GM18507 (cell line): ENCODE results near the gene WBP1L.
"Not testable (repeated sequence)": the region's sequence is repeated elsewhere in the genome, so short reads cannot be mapped to it uniquely, and the experiment has no call there.

Experiments
- DNase-seq: peaks from one replicate; pipeline ENCODE4 v3.0.0; 2011; ENCODE audit warnings: low read depth; ENCODE audit not compliant: insufficient read length; ENCODE audit errors: extremely low spot score
- FAIRE-seq: peaks from 2 replicates; lab custom pipeline; 2011; peaks lifted over from hg19 to GRCh38; lab: Jason Lieb, UNC

Gene WBP1L

DNA sequence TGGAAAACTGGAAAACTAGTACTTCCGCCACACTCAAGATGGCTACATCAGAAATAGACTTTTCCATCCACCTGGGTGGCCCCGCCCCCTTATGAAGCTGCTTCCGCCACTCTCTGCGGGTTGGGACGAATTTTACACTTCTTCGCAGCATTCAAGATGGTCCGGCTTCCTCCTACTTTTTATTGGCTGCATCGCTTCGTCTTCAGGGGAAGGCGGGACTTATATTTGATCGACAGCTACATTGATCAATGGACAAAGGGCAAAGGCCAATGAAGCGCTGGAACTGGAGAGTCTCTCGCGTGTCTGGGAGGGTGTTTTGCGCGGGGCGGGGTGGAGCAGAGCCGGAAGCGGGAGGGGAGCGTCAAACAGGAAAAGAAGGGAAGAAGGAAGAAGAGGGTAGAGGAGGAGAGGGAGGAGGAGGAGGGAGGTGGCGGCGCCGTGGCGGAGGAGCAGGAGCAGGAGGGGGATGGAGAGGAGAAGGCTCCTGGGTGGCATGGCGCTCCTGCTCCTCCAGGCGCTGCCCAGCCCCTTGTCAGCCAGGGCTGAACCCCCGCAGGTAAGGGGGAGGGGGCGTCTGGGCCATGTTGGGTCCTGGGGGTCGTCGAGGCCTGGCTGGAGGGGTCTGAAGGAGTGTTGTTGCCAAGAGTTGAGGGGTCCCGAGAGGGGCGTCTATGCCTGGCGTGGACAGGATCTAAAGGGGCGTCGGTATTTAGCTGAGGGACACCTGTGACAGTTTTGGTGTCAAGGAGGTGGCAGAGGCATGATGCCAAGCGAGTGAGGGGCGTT lies at the start of gene WBP1L:
Gene WBP1L (plus strand): TSS at position 361 of the 786 bp plus-strand sequence. CDS start 106 bp downstream, at position 467.
- FAIRE-seq (peak; percentile 99), DNase-seq (peak; percentile 89)

DNA sequence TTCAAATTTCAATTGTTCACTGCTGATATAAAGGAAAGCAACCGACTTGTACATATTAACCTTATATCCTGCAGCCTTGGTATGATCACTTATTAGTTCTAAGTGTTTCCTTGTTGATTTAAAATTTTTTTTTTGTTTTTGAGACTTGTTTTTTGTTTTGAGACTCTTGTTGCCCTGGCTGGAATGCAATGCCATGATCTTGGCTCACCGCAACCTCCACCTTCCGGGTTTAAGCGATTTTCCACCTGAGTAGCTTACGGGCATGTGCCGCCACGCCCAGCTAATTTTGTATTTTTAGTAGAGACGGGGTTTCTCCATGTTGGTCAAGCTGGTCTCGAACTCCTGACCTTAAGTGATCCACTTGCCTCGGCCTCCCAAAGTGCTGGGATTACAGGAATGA lies 48.3 kb upstream of the WBP1L start:
- FAIRE-seq: not testable (repeated sequence)

DNA sequence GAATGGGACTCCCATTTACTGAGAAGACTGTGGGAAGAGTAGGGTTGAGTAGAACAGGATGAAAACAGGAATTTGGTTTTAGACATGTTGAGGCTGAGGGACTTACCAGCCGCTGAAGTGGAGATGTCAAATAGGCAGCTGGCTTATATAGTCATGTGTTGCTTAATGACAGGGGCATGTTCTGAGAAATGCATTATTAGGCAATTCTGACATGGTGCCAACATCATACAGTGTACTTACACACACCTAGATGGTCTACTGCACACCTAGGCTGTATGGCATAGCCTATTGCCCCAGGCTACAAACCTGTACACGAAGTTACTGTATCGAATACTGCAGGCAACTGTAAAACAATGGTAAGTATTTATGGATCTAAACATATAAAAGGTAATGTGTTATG lies 47.0 kb upstream of the WBP1L start:
- DNase-seq (no peak), FAIRE-seq (peak; percentile 41)

More for the DNA sequence above, 48.3 kb upstream of the WBP1L start:
- not testable (repeated sequence) for DNase-seq

DNA sequence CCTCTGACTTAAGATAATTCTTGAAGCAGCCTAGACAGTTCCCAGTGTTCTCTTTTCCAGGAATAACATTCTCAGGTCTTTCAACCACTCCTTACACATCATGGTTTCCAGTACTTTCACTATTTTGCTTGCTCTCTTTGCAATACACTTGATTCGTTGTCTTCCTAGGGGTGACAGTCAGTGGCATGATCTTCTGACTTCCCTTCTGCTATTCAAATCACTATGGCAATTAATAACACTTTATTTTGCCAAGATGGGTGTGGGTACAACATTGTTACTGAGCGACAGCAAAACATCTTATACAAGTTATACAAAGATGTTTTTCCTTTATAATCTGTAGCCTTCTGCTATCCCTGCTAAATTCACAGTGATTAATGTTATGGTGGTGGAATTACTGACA lies 44.9 kb upstream of the WBP1L start:
- FAIRE-seq: no peak
- no peak for DNase-seq

DNA sequence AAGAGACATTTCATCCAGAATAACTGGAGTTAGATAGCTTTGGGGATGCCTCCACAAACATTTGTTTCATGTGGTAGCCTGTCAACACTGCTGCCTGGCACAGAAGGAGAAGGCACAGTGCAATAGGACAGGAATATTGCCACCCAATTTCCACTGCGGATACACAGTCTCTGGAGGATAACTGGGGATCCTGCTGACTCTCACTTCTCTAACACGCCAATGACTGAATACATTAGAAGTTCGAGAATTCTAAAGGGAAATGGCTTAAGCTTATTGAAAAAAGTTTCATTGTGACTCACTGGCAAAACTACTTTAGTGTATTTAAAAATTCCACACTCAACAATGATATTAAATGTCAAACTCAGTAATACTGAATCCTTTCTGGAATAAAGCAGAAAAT lies 42.5 kb upstream of the WBP1L start:
- DNase-seq (no peak), FAIRE-seq (peak; percentile 62)

DNA sequence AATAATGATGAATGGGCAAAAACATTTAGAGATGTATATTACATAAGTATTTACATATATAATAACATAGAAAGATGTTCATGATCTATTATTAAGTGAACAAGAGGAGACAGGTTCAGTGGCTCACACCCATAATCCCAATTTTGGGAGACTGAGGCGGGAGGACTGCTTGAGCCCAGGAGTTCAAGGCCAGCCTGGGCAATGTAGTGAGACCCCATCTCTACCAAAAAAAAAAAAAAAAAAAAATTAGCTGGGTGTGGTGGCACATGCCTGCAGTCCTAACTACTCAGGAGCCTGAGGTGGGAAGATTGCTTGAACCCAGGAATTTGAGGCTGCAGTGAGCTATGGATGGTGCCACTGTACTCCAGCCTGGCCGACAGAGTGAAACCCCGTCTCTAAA lies 42.0 kb upstream of the WBP1L start:
- DNase-seq: no peak
- no peak for FAIRE-seq

DNA sequence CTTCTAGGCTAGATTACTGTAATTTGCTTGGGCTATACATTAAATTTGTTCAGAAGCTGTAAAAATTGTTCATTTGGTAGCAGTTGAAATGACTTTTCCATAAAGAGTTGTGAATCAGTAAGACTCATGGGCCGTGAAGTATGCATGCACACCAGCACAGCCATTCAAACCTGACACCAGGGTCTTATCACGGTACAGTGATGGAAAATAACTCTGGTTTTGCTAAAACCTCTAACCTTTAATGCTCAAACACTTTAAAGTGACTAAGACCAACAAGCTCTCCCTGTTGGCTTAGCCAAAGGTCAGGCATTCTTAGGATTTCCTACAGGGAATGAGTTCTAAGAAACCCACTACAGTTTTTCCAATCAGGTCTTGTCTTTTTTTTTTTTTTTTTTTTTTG lies 41.0 kb upstream of the WBP1L start:
- FAIRE-seq (no peak), DNase-seq (no peak)

DNA sequence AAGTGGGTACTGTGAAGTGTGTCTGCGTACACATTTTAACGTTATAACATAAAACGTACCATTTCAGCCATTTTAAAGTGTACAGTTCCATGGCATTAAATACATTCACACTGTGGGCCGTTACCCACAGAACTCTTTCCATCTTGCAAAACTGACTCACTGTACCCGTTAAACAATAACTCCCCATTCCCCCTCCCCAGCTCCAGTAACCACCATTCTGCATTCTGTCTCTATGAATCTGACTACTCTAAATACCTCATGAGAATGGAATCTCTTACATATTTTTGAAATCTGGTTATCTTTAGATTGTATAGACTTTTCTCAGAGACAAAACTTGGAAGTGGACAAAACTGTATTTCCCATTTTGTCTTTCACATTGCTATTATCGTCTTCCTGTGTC lies 38.8 kb upstream of the WBP1L start:
- FAIRE-seq (no peak), DNase-seq (no peak)

DNA sequence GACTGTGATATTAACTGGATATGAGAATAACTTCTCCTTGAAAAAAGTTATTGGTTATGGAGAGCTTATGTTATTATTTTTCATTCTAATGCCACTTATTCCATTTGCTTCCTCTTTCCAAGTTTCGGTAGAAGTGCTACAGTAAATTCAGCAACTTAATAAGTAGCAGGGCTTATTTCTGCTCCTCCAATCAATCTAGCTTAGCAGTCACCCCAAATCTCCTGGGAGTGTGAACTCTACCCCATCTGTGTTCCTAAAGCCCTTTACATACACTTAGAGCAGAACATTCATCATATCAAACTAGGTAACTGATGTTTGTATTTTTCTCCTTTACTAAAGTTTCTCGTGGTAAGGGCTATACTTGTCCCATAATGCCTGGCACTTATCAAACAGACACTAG lies 38.2 kb upstream of the WBP1L start:
- DNase-seq: no peak
- no peak for FAIRE-seq

DNA sequence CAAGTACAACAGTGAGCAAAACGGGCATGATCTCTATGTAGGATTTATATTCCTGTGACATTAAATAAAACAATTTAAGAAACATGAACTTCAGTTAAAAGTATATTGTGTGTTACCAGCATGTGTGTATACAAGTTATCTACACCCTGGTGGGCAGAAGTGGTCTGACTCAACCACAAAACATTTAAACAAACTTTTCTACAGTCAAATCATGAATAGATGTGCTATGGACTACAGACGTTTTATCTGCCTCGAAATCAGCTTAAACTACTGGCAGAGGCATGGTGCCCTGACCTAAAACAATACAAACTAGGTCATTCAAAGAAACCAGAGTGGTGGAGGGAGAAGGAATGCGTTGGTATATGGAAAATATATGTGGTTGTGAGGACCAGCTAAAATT lies 33.1 kb upstream of the WBP1L start:
- FAIRE-seq (peak; percentile 29), DNase-seq (no peak)

DNA sequence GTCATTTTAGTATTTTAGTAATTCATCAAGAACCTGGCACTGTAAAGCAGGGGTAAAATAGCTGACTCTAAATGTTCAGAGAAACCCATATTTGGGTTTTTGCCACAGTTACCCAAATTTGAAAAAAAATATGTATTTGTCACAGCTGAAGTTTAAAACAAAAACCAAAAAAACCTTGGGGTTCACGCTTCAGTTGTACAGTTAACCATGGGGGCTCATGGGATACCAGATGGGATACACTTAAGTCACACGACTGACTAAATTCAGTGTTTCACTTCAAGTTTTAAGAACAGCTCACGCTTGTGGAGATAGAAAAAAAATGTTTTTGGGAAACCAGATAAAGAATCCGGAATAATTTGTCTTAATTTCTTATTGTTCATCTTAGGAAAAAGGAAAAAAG lies 31.7 kb upstream of the WBP1L start:
- FAIRE-seq: peak; percentile 78
- no peak for DNase-seq

DNA sequence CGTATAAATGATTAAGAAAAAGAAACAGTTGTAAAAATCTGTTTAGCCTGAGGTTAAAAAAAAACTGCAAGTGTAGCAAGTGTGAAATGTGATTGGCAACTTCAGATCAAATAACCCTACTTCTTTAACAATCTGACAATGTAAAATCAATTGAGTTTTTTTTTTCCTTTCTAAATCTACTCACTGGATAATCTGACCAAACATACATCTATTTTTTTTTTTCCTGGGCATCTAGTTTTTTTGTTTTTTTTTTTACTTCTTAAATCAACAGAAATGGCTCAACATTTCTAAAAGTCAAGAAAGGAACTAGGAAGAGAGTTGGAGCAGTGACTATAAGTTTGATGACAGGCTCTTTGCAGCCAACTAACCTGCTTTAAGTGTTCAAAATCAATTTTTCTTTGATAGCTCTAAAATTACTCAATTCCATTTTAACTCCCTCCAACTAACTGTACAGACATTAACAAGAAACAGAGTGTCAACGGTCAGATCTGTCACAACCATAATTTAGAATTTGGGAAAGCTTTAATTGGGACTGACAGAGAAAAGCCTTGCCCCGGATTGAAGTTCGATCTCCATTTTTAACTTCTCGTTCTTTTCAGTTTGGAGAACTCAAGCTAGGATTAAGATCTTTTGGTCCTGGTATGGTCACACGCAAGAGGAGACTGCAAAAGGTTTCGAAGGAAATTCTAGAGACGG lies 30.8 kb upstream of the WBP1L start:
- DNase-seq (no peak), FAIRE-seq (no peak)

DNA sequence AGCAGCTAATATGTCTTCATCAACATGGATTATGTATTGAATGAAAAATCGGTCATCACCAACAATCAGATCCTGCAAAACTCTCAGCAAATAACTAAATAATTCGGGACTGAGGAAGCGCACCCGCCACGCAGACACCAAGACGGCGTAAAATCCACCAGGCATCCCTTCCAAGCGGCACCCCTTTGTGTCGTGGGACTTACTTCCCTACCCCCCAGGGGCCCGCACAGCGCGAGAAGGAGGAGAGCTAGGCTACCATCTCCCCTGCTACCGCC lies 30.3 kb upstream of the WBP1L start:
- no peak for FAIRE-seq
- no peak for DNase-seq

DNA sequence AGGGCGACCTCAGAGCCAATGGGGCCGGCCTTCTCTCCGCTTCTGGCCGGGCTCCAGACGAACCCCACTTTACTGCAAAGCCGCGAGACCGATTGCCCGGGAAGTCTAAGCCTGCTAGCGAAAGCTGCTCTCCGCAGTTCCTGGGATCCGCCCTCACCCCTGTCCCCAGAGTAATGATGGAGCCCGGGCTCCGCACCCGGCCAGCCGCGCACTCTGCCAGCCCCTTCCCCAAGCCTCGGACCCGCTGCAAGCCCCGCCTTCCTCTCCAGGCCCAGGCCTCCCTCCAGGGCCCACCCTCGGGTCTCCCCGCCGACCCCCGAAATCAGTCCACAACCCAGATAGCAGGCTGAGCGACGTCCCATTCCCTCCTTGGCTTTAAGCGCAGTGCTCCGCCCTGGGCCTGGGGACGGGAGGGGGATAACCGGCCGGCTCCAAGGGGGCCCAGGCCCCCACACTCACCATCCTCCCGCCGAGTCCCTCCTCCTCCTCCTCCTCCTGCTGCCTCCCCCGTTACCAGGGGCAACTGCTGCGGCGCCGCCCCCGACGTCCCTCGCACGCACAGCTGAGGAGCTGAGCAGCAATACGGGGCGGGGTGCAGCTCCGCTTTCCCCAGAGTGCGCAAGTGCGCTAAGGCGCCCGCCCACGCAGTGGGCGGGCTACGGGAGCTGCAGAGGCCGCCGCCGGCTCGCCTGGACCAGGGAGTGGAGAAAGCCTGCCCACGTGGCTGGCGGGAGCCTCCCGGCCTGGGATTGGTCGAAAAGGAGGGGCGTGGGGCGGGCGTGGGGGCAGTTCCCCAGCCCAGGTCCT lies 29.7 kb upstream of the WBP1L start, which contains the start of gene ARL3:
Gene ARL3 (minus strand): TSS at position 584 of the 807 bp plus-strand sequence. CDS start 122 bp downstream, at position 462.
- FAIRE-seq: peak; percentile 97

DNA sequence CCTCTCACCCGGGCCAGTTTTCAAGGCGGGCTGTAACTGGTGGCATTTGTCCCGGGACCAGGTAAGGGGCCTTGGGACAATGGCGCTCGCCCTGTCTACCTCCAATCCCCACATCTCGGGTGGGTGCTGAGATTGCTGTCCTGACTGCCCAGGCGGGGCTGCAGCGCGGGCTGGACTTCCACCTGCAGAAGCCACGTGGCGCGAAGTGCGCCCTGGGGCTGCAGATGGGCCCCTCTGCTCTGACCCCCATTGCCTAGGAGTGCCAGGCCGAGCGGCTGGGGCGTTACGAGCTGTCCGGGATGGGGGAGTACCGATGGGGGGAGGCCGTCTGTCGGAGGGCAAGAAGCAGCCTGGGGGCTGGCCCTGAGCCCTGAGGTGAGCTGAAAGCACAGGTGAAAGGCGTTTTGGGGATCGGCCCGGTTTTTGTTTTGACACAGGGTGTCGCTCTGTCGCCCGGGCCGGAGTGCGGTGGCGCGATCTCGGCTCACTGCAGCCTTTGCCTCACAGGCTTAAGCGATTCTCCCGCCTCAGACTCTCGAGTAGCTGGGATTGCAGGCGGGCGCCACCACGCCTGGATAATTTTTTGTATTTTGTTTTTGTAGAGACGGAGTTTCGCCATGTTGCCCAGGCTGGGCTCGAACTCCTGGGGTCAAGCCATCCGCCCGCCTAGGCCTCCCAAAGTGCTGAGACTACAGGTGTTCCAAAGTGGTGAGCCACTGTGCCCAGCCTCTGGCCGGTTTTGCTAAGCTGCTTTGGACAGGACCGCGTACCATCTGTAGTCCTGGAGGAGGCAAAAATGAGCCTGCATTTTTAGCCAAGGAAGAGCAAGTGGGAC lies 28.9 kb upstream of the WBP1L start, which contains the start of gene SFXN2:
Gene SFXN2 (plus strand): TSS at position 16 of the 835 bp plus-strand sequence. CDS start 12,001 bp downstream, outside the sequence.
- FAIRE-seq (peak; percentile 24), DNase-seq (no peak)

More for the DNA sequence above, 29.7 kb upstream of the WBP1L start, which contains the start of gene ARL3:
- peak; percentile 96 for DNase-seq

DNA sequence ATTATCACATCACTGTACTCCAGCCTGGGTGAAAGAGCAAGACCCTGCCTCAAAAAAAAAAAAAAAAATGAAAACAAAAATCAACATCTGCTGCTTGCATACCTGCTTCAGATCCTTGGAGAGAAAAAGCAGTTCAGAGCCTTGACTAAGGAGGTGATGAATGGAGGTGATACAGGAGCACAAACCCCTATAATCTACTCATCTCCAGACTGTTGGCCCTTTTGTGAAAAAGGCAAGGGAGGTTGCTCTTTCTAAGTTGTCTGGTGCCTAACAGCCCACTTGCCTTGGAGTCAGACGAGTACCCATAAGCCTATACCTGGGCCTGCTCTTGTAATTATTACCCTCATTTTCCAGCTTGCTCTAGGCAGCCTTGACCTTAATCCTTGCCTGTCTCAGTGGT lies 27.9 kb upstream of the WBP1L start:
- no peak for DNase-seq
- no peak for FAIRE-seq

DNA sequence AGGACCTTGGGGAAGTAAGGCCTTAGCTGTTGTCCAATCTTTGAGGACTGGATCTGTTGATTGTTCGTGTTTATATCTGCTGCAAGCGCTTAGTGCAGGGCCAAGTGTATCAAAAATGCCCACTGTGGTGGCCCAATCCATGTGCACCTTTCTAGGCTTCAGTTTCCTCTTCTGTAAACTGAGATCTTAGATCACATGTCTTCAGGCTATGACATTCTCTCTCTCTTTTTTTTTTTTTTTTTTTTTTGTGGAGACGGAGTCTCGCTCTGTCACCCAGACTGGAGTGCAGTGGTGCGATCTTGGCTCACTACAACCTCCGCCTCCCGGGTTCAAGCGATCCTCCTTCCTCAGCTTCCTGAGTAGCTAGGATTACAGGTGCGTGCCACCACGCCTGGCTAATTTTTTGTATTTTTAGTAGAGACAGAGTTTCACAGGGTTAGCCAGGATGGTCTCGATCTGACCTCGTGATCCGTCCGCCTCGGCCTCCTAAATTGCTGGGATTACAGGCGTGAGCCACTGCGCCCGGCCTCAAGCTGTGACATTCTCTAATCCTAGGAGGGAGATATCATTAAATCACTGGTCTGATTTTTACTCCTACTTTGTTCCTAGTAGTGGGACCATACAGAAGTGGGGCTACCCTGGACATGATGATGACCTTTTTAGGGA lies 26.7 kb upstream of the WBP1L start:
- DNase-seq, FAIRE-seq: not testable (repeated sequence)

DNA sequence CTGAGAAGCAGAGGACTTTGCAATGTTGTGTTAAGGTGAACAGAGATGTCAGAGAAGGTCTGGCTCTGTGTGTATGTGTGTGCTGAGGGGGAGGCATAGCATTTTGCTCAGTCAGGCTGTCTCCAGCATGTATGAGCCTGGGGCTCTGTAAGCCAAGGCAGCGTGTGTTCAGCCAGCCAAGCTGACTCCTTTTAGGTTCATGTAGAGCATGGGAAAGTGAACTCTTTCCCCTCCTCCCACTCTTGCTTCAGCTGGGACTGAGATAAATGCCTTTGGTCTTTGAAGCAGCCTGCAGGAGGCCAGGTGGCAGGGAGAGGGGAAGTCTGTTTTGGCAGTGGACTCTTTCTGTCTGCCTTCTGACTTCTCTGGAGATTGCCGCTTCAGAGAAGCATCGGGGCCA lies 25.5 kb upstream of the WBP1L start:
- no peak for DNase-seq
- FAIRE-seq: no peak

DNA sequence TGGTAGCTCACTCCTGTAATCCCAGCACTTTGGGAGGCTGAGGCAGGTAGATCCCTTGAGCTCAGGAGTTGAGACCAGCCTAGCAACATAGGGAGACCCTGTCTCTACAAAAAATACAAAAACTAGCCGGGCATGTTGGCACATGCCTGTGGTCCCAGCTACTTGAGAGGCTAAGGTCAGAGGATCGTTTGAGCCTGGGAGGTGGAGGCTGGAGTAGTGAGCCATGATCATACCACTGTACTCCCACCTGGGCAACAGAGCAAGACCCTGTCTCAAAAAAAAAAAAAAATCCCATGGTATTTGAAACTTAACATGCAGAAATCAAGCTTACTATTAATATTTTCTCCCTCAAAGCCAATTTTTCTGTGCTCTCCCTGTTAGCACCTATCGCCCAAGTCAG lies 23.4 kb upstream of the WBP1L start:
- no peak for DNase-seq
- FAIRE-seq: no peak
